ENCODE results near the gene CP. TPM values are rescaled to one million over a fixed set of nuclear protein-coding genes. Genes with fewer than 3 reads are reported as not detected.

CP gene
- total and polyA plus RNA-seq, 2 experiments from 2014 or later, result 2.8 to 3.6 TPM

DNA sequence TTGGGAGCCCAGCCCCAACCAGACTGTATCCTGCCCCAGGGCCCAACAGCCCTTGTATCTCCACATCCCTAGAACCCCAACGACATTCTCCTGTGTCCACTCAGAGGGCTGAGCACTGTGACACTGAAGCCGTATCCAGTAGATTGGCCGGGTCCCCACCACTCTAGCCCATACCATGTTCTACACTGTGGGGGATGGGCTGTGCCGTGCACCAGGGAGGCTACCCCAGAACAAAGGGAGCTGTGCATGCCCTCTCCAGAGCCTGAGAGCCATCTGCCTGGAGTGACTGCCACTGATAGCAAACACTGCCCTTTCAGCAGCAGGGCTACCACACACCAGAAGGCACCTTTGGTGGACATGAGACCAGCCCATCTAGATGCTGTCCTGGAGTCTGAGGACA lies 37.1 kb upstream of the CP start (continued):
- TF ChIP-seq, protein P1, sequence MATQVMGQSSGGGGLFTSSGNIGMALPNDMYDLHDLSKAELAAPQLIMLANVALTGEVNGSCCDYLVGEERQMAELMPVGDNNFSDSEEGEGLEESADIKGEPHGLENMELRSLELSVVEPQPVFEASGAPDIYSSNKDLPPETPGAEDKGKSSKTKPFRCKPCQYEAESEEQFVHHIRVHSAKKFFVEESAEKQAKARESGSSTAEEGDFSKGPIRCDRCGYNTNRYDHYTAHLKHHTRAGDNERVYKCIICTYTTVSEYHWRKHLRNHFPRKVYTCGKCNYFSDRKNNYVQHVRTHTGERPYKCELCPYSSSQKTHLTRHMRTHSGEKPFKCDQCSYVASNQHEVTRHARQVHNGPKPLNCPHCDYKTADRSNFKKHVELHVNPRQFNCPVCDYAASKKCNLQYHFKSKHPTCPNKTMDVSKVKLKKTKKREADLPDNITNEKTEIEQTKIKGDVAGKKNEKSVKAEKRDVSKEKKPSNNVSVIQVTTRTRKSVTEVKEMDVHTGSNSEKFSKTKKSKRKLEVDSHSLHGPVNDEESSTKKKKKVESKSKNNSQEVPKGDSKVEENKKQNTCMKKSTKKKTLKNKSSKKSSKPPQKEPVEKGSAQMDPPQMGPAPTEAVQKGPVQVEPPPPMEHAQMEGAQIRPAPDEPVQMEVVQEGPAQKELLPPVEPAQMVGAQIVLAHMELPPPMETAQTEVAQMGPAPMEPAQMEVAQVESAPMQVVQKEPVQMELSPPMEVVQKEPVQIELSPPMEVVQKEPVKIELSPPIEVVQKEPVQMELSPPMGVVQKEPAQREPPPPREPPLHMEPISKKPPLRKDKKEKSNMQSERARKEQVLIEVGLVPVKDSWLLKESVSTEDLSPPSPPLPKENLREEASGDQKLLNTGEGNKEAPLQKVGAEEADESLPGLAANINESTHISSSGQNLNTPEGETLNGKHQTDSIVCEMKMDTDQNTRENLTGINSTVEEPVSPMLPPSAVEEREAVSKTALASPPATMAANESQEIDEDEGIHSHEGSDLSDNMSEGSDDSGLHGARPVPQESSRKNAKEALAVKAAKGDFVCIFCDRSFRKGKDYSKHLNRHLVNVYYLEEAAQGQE (IDR thresholded peaks at IDR 0.05; ENCODE audit: unreplicated experiment), result no peak
- TF ChIP-seq EZH2phosphoT487 (IDR thresholded peaks at IDR 0.05; ENCODE audit: unreplicated experiment) (no peak), ZNF331 (CRISPR knock-in tag; IDR thresholded peaks at IDR 0.05; ENCODE audit: low read depth) (no peak), JUNB (IDR thresholded peaks at IDR 0.05; ENCODE audit: unreplicated experiment) (no peak), POLR2AphosphoS5 (IDR thresholded peaks at IDR 0.05; ENCODE audit: low read depth) (no peak), CTCF (conservative IDR thresholded peaks at IDR 0.05; ENCODE audit: low read depth in 2 of 2) (no peak)

DNA sequence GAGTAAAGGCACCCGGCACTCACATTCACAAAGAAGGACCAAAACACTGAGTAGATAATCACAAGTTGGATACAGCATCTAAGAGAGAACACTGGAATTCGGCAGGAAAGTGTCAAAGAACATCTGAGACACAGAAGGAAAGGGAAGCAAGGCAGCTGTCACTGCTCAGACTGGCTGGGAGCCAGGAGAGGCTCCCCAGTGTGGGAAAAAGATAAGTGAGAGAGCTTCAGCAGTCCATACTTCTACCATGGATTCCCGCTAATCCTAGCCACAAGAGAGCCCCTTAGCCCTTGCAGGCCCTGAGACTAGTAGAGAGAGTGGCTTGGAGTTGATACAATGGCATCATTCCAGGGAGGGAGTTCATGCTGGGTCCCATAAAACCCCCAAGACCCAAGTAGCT lies 36.7 kb upstream of the CP start:
- Histone ChIP-seq H2AFZ (peak overlapping the region; percentile 69; the same call in 1 of the 2 replicates), H3F3A (replicated peaks; ENCODE audit: low read depth) (0 out of 2 replicates have a peak, but pooled peaks cover 4% of the 10 kb centered on the region), H3K36me3 (ENCODE audit: insufficient read depth) (0 out of 2 replicates have a peak, but pooled peaks cover 5% of the 10 kb centered on the region), H3K4me2 (no peak overlapping the region), H4K20me1 (replicated peaks; ENCODE audit: insufficient read depth) (no peaks in the 10 kb centered on the region), H3K79me2 (replicated peaks; ENCODE audit: insufficient read depth) (no peaks in the 10 kb centered on the region), H3K4me1 (ENCODE audit: insufficient read depth) (peaks cover 11% of the 10 kb centered on the region; the same call in 1 of the 2 replicates), H3K27ac (ENCODE audit: low read depth) (no peak overlapping the region), H3K4me3 (no peak overlapping the region), H3K27me3 (ENCODE audit: insufficient read depth) (no peaks in the 10 kb centered on the region), H3K9me2 (ENCODE audit: insufficient read depth) (peaks cover 6% of the 10 kb centered on the region; the same call in 1 of the 2 replicates)
- Mint-ChIP-seq H3K27ac (no peak overlapping the region), H3K4me3 (no peak overlapping the region), H3K36me3 (ENCODE audit: low read depth) (no peaks in the 10 kb centered on the region; the same call in 2 of the 3 replicates), H3K27me3 (ENCODE audit: insufficient read depth, low read depth, poor library complexity) (peaks cover 3% of the 10 kb centered on the region), H3K4me1 (peaks cover 10% of the 10 kb centered on the region), H3K9me3 (no peaks in the 10 kb centered on the region; the same call in 2 of the 3 replicates)
- no peak for ATAC-seq
- no peak for DNase-seq (ENCODE audit: low spot score)
- TF ChIP-seq STAT1 (IDR thresholded peaks at IDR 0.05; ENCODE audit: unreplicated experiment) (no peak), ZNF331 (CRISPR knock-in tag; IDR thresholded peaks at IDR 0.05; ENCODE audit: low read depth) (no peak), POLR2AphosphoS5 (IDR thresholded peaks at IDR 0.05; ENCODE audit: low read depth) (no peak)

DNA sequence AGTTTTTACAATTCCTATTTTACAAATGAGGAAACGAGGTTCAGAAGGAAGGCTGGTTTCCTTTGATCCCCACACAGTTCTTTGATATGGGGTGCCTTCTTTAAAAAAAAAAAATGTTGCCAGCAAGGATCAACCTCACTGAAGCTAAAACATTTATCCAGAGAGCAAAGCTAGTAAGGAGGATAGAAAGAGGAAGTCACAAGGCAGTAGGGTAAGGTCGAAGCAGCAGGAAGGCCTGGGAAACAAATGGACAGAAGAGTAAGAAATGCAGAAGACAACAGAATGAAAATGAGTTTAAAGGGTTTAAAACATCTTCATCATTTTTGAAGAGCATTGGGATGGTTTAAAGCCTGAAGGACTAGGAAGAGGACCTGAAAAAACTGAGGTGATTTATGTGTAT lies 30.6 kb upstream of the CP start:
- Mint-ChIP-seq H3K9me3 (no peaks in the 10 kb centered on the region; the same call in 1 of the 3 replicates), H3K27me3 (ENCODE audit: insufficient read depth, low read depth, poor library complexity) (peaks cover 4% of the 10 kb centered on the region), H3K36me3 (ENCODE audit: low read depth) (peaks cover 2% of the 10 kb centered on the region; the same call in 1 of the 3 replicates), H3K4me1 (peaks cover 46% of the 10 kb centered on the region), H3K27ac (no peak overlapping the region), H3K4me3 (no peak overlapping the region)
- Histone ChIP-seq H3K4me2 (no peak overlapping the region), H3K4me3 (no peak overlapping the region), H4K20me1 (replicated peaks; ENCODE audit: insufficient read depth) (no peaks in the 10 kb centered on the region), H3K4me1 (ENCODE audit: insufficient read depth) (peaks cover 44% of the 10 kb centered on the region), H3K27ac (ENCODE audit: low read depth) (no peak overlapping the region), H3K36me3 (ENCODE audit: insufficient read depth) (0 out of 2 replicates have a peak, but pooled peaks cover 5% of the 10 kb centered on the region), H3K27me3 (ENCODE audit: insufficient read depth) (peaks cover 13% of the 10 kb centered on the region), H3K79me2 (replicated peaks; ENCODE audit: insufficient read depth) (no peaks in the 10 kb centered on the region), H2AFZ (no peak overlapping the region), H3F3A (replicated peaks; ENCODE audit: low read depth) (0 out of 2 replicates have a peak, but pooled peaks cover 4% of the 10 kb centered on the region), H3K9me2 (ENCODE audit: insufficient read depth) (peaks cover 6% of the 10 kb centered on the region; the same call in 1 of the 2 replicates)
- DNase-seq (ENCODE audit: low spot score), result no peak
- no peak for ATAC-seq
- no peak for TF ChIP-seq JUNB (IDR thresholded peaks at IDR 0.05; ENCODE audit: unreplicated experiment)
- TF ChIP-seq EZH2 (IDR thresholded peaks at IDR 0.05; ENCODE audit: low read depth, unreplicated experiment), result no peak
- no peak for TF ChIP-seq POLR2AphosphoS5 (IDR thresholded peaks at IDR 0.05; ENCODE audit: low read depth)
- TF ChIP-seq, protein P1 (IDR thresholded peaks at IDR 0.05; ENCODE audit: unreplicated experiment), result no peak
- TF ChIP-seq NANOG (IDR thresholded peaks at IDR 0.05; ENCODE audit: borderline replicate concordance), result no peak
- TF ChIP-seq, protein P2, sequence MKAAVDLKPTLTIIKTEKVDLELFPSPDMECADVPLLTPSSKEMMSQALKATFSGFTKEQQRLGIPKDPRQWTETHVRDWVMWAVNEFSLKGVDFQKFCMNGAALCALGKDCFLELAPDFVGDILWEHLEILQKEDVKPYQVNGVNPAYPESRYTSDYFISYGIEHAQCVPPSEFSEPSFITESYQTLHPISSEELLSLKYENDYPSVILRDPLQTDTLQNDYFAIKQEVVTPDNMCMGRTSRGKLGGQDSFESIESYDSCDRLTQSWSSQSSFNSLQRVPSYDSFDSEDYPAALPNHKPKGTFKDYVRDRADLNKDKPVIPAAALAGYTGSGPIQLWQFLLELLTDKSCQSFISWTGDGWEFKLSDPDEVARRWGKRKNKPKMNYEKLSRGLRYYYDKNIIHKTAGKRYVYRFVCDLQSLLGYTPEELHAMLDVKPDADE (IDR thresholded peaks at IDR 0.05), result no peak
- TF ChIP-seq EZH2phosphoT487 (IDR thresholded peaks at IDR 0.05; ENCODE audit: unreplicated experiment), result no peak
